Colonic mucosa (tissue), 4 donors: ENCODE measurements around the gene IMPDH2. TPM values are rescaled to one million over a fixed set of nuclear protein-coding genes. Genes with fewer than 3 reads are reported as not detected.

ENCODE experiments used
- DNase-seq: peaks from one replicate; pipeline ENCODE4 v3.0.0-alpha.2; 2020
- H3K27ac ChIP-seq: fragments of 200-600 bp; one replicate; pipeline ENCODE4 v1.8.0; 2021
- H3K27me3 ChIP-seq: fragments of 200-600 bp; one replicate; pipeline ENCODE4 v1.8.0; 2021
- H3K36me3 ChIP-seq: fragments of 200-600 bp; one replicate; pipeline ENCODE4 v1.8.0; 2021
- H3K4me1 ChIP-seq: fragments of 200-600 bp; one replicate; pipeline ENCODE4 v1.8.0; 2021; ENCODE audit warnings: mild to moderate bottlenecking
- H3K4me3 ChIP-seq: fragments of 200-600 bp; one replicate; pipeline ENCODE4 v1.8.0; 2021
- H3K9ac ChIP-seq, 2 donors: one replicate each; pipeline ENCODE4 v1.7.0; 2013; ENCODE audit warnings: control low read depth in 2 of 2, low read depth in 2 of 2, low read length in 2 of 2
- H3K9me3 ChIP-seq: fragments of 200-600 bp; one replicate; pipeline ENCODE4 v1.8.0; 2021
- intact Hi-C: fragments of 100-400 bp; cut with DNase I; formaldehyde crosslinking; loops from one replicate; pipeline ENCODE4 v1.14.1; 2022
- total RNA-seq, 2 donors: library from RNA; stranded (reverse); fragmentation: NEBNext Ultra II Directional in 1 of 2; extraction: Animal tissue kit (Norgen Biotek cat#: 25700) in 1 of 2; gene quantifications; one replicate each; pipeline ENCODE4 v1.2.1, GENCODE V29; 2021
- TF ChIP-seq, protein P1 (sequence below): fragments of 200-600 bp; IDR thresholded peaks from one replicate; pipeline ENCODE4 v1.8.0; 2022; ENCODE audit warnings: antibody characterized with exemption, mild to moderate bottlenecking
- donor health status: healthy.
- donor health status: DM: no; HTN: no; CAD: no.
- donor health status: DM: no; HTN: no; CAD: no.

The IMPDH2 gene
- total RNA-seq, 2 donors from 2014 or later: 126 to 249 TPM

- Histone ChIP-seq H3K9ac (no peak overlapping the region), H3K4me1 (no peaks in the 10 kb centered on the region), H3K9me3 (no peaks in the 10 kb centered on the region), H3K4me3 (no peak overlapping the region), H3K27me3 (no peaks in the 10 kb centered on the region), H3K36me3 (no peaks in the 10 kb centered on the region), H3K27ac (no peak overlapping the region)
- intact Hi-C loops: no loop called here
- no peak for DNase-seq
- TF ChIP-seq, protein P1, sequence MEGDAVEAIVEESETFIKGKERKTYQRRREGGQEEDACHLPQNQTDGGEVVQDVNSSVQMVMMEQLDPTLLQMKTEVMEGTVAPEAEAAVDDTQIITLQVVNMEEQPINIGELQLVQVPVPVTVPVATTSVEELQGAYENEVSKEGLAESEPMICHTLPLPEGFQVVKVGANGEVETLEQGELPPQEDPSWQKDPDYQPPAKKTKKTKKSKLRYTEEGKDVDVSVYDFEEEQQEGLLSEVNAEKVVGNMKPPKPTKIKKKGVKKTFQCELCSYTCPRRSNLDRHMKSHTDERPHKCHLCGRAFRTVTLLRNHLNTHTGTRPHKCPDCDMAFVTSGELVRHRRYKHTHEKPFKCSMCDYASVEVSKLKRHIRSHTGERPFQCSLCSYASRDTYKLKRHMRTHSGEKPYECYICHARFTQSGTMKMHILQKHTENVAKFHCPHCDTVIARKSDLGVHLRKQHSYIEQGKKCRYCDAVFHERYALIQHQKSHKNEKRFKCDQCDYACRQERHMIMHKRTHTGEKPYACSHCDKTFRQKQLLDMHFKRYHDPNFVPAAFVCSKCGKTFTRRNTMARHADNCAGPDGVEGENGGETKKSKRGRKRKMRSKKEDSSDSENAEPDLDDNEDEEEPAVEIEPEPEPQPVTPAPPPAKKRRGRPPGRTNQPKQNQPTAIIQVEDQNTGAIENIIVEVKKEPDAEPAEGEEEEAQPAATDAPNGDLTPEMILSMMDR: no peak
Measured at GRCh38 chr3:48997102-48997635, 32.0 kb downstream of the IMPDH2 start.

GRCh38 chr3:48996640-48997039 lies 32.6 kb downstream of the IMPDH2 start:
- Histone ChIP-seq H3K27me3 (no peaks in the 10 kb centered on the region), H3K4me3 (no peak overlapping the region), H3K36me3 (no peaks in the 10 kb centered on the region), H3K9me3 (no peaks in the 10 kb centered on the region), H3K9ac (no peak overlapping the region), H3K27ac (no peak overlapping the region), H3K4me1 (peaks cover under 1% of the 10 kb centered on the region)
- intact Hi-C loops: no loop called here
- TF ChIP-seq, protein P1: no peak
- DNase-seq: no peak

GRCh38 chr3:48993834-48994233 lies 35.4 kb downstream of the IMPDH2 start:
- TF ChIP-seq, protein P1: no peak
- H3K27me3 ChIP-seq: no peaks in the 10 kb centered on the region
- H3K4me1 ChIP-seq: peaks cover 15% of the 10 kb centered on the region
- H3K36me3 ChIP-seq: no peaks in the 10 kb centered on the region
- no peak for DNase-seq
- intact Hi-C loops: no loop called here
- H3K9me3 ChIP-seq: no peaks in the 10 kb centered on the region
- H3K4me3 ChIP-seq: no peak overlapping the region
- no peak overlapping the region for H3K9ac ChIP-seq
- no peak overlapping the region for H3K27ac ChIP-seq

DNA sequence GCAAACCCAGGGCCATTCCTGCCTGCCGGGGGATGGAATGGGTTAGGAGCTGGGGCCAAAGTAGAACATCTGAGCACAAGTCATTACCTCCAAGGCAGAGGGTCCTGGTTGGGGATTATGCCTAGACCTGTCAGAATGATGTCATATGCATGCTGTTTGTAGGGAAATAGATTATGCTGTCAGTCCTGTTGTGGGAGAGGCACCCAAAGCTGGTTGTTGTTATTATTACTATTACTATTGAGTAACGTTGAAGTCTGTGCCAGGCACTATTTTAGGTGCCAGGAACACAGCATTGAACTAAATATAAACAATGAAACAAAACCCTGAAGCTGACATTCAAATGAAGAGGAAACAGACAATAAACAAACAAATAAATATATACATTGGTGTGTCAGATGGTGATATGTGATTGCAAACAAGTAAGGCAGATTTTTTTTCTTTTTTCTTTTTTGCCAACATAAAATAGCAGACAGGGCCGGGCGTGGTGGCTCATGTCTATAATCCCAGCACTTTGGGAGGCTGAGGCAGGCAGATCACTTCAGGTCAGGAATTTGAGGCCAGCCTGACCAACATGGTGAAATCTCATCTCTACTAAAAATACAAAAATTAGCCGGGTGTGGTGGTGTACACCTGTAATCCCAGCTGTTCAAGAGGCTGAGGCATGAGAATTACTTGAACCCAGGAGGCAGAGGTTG lies 37.2 kb downstream of the IMPDH2 start:
- H3K36me3 ChIP-seq: no peaks in the 10 kb centered on the region
- peaks cover 16% of the 10 kb centered on the region for H3K4me1 ChIP-seq
- DNase-seq: no peak
- H3K27me3 ChIP-seq: no peaks in the 10 kb centered on the region
- intact Hi-C loops: no loop called here
- H3K9ac ChIP-seq: peak overlapping the region in 1 of 2 donors; percentile 88
- TF ChIP-seq, protein P1: no peak
- H3K9me3 ChIP-seq: no peaks in the 10 kb centered on the region
- no peak overlapping the region for H3K27ac ChIP-seq
- no peak overlapping the region for H3K4me3 ChIP-seq

GRCh38 chr3:48990636-48991469 lies 38.3 kb downstream of the IMPDH2 start:
- peak overlapping the region; percentile 99 for H3K4me3 ChIP-seq
- no peaks in the 10 kb centered on the region for H3K9me3 ChIP-seq
- H3K4me1 ChIP-seq: peaks cover 16% of the 10 kb centered on the region
- H3K27ac ChIP-seq: peak overlapping the region; percentile 94
- intact Hi-C loops: no loop called here
- no peaks in the 10 kb centered on the region for H3K27me3 ChIP-seq
- no peaks in the 10 kb centered on the region for H3K36me3 ChIP-seq
- DNase-seq: peak; percentile 64
- H3K9ac ChIP-seq: peak overlapping the region; percentile 88 to 96
- TF ChIP-seq, protein P1: no peak
